H1 (cell line): Measurements from ENCODE around the gene MAGOHB.

Experiments used
- CEBPB ChIP-seq: IDR thresholded peaks from 2 replicates; pipeline ENCODE4 v1.6.1; 2012; ENCODE audit warnings: low read depth, low read length
- EZH2 ChIP-seq: fragments of 200-600 bp; sonication (generic); IDR thresholded peaks from 2 replicates; pipeline ENCODE4 v1.7.1; 2012; ENCODE audit warnings: low read depth, mild to moderate bottlenecking, moderate library complexity, low read length, inconsistent platforms; ENCODE audit not compliant: severe bottlenecking
- POLR2A ChIP-seq, 2 experiments: IDR thresholded peaks; 1 replicate in 1 of 2; 2 replicates in 1 of 2; pipeline ENCODE4 v1.6.1; 2011; ENCODE audit warnings: low read depth in 2 of 2, low read length in 2 of 2, mild to moderate bottlenecking in 2 of 2; ENCODE audit errors: control extremely low read depth in 1 of 2
- RAD21 ChIP-seq, 2 experiments: IDR thresholded peaks in 1 of 2; conservative IDR thresholded peaks in 1 of 2; 2 replicates each; pipeline ENCODE4 v1.6.1; 2011; ENCODE audit warnings: low read depth in 2 of 2, low read length in 2 of 2, improper control_type of control experiment in 1 of 2, inconsistent platforms in 1 of 2, mild to moderate bottlenecking in 1 of 2, moderate library complexity in 1 of 2

GRCh38 chr12:10620078-10620779 is 6.8 kb upstream of the MAGOHB start:
- TF ChIP-seq POLR2A (IDR thresholded peaks at IDR 0.05; ENCODE audit: control extremely low read depth in 1 of 2, low read depth in 2 of 2, low read length in 2 of 2): no peak
- no peak for TF ChIP-seq EZH2
- TF ChIP-seq RAD21 (IDR thresholded peaks at IDR 0.05 in 1 of 2, conservative IDR thresholded peaks at IDR 0.05 in 1 of 2; ENCODE audit: low read depth in 2 of 2, low read length in 2 of 2): no peak
- TF ChIP-seq CEBPB: no peak
